ENCODE results near the gene NAP1L4. TPM values are rescaled to one million over a fixed set of nuclear protein-coding genes. Genes with fewer than 3 reads are reported as not detected.

The NAP1L4 gene
- total RNA-seq (2012; rRNA removed), result 71.5 and 80.8 TPM in 2 replicates
- polyA plus RNA-seq (2012; rRNA removed), result 57.3 and 80.7 TPM in 2 replicates
- 50.3 and 75.4 TPM in 2 replicates for polyA plus RNA-seq (2012; cell fraction: cytosol; rRNA removed)
- polyA plus RNA-seq (2012; cell fraction: nucleus; rRNA removed; ENCODE audit: low replicate concordance), result 71.1 and 101 TPM in 2 replicates
- percentile 90 among the genes with signal in this experiment for Bru-seq, nascent RNA
- BruChase-seq, experiment 1, labeled RNA remaining after a 6-hour chase, result percentile 95 among the genes with signal in this experiment
- BruChase-seq, experiment 2, labeled RNA remaining after a 2-hour chase, result percentile 96 among the genes with signal in this experiment
- long read RNA-seq, transcript NAP1L4-222 (15 exons, 2,479 nt), result major isoform, 71 of 177 reads
- long read RNA-seq, transcript NAP1L4-201 (16 exons, 2,511 nt), result minor isoform, 24 of 177 reads
- long read RNA-seq, partial matches to known transcripts, result 4 of 177 reads
- long read RNA-seq, other reads (novel, unspliced or antisense), result 78 of 177 reads

GRCh38 chr11:2992234-2992996 is at the start of gene NAP1L4:
Gene NAP1L4 (minus strand): TSS chr11:2992329. CDS start chr11:2979220, 13,109 bp downstream.
- Histone ChIP-seq H3K36me3 (ENCODE audit: control insufficient read depth, insufficient read depth, low read length) (no peaks in the 10 kb centered on the region; the same call in 1 of the 2 replicates), H4K20me1 (ENCODE audit: insufficient read depth, low read length) (peaks cover 40% of the 10 kb centered on the region), H3K9me1 (ENCODE audit: insufficient read depth, low read length) (0 out of 2 replicates have a peak, but pooled peaks cover 6% of the 10 kb centered on the region), H3K4me2 (ENCODE audit: low read depth, low read length) (peak within 1 kb of the TSS; percentile 100), H4K5ac (ENCODE audit: low read depth, low read length) (peak within 1 kb of the TSS; percentile 46; the same call in 1 of the 2 replicates), H3K56ac (ENCODE audit: extremely low read depth, insufficient read depth, low read length) (peak within 1 kb of the TSS; percentile 77), H4K8ac (ENCODE audit: low read depth in 2 of 2, low read length in 2 of 2) (peak within 1 kb of the TSS; percentile 42 to 46; a peak in 2 of 4 replicates), H3K4ac (ENCODE audit: low read depth, low read length) (peak within 1 kb of the TSS; percentile 90), H2BK20ac (ENCODE audit: low read depth, low read length) (no peak within 1 kb of the TSS), H2BK5ac (ENCODE audit: low read depth, low read length, poor library complexity, severe bottlenecking) (peak within 1 kb of the TSS; percentile 87), H2AFZ (replicated peaks; ENCODE audit: low read length, poor library complexity) (peak within 1 kb of the TSS; percentile 95), H3K4me1 (ENCODE audit: control insufficient read depth, insufficient read depth, low read length) (peaks cover 10% of the 10 kb centered on the region), H3K27ac (ENCODE audit: insufficient read depth, low read length) (peak within 1 kb of the TSS; percentile 92), H2AK9ac (replicated peaks; ENCODE audit: low read depth, low read length, poor library complexity) (peak within 1 kb of the TSS; percentile 98), H2AK5ac (ENCODE audit: low read depth, low read length) (peak within 1 kb of the TSS; percentile 94), H3K14ac (replicated peaks; ENCODE audit: low read depth, low read length) (peak within 1 kb of the TSS; percentile 64), H3K79me1 (ENCODE audit: low read depth in 1 of 2, low read length in 2 of 2) (peaks cover 0 to 18% of the 10 kb centered on the region in 2 experiments; a peak in 2 of 4 replicates), H4K91ac (ENCODE audit: insufficient read depth, low read depth, low read length) (peak within 1 kb of the TSS; percentile 83; the same call in 1 of the 2 replicates), H3K9me3 (ENCODE audit: control insufficient read depth, insufficient read depth, low read length) (no peaks in the 10 kb centered on the region), H3K27me3 (ENCODE audit: control insufficient read depth, insufficient read depth, low read length) (no peaks in the 10 kb centered on the region), H3K4me3 (ENCODE audit: insufficient read depth, low read depth, low read length) (peak within 1 kb of the TSS; percentile 92), H3K9ac (ENCODE audit: low read depth, low read length) (peak within 1 kb of the TSS; percentile 98), H3K18ac (ENCODE audit: low read depth, low read length) (0 out of 2 replicates have a peak within 1 kb of the TSS, but pooled peaks have one; percentile 6), H3K23ac (ENCODE audit: low read depth, low read length) (peak within 1 kb of the TSS; percentile 99), H2BK120ac (ENCODE audit: low read depth, low read length) (0 out of 2 replicates have a peak within 1 kb of the TSS, but pooled peaks have one; percentile 5), H2BK15ac (ENCODE audit: low read depth, low read length) (no peak within 1 kb of the TSS)
- ChIA-PET POLR2A (ENCODE audit: unreplicated experiment) (interaction anchor here (0.6 kb wide), 1 partner anchor 64 kb away, joined by 3 read pairs; the partner anchor contains the start of gene PHLDA2), CTCF (no interaction called here)
- dilution Hi-C loops (cut with HindIII; ENCODE audit: low sequenced_read_pairs, unreplicated experiment) (no loop called here), intact Hi-C loops (cut with micrococcal nuclease) (loop anchor here (5.0 kb wide), 2 partner anchors 100 to 460 kb away; no protein-coding TSS in a partner anchor), in situ Hi-C loops (cut with MboI; ENCODE audit: low sequenced_read_pairs) (no loop called here)
- BruUV-seq (replicated peaks), result no TSS peak
- ATAC-seq (ENCODE audit: low read depth) (peak; percentile 91), DNase-seq (peak; percentile 95)
- WGBS, 2 experiments (ENCODE audit: extremely low coverage in 2 of 2, insufficient read length in 1 of 2), result 0% methylated on average over 38 of the region's 77 CpGs; no CpG with 5 or more reads in 1 of the 2 experiments
- TF ChIP-seq FOS (IDR thresholded peaks at IDR 0.05; ENCODE audit: low read depth, low read length) (peak; percentile 27; the same call in 1 of the 2 replicates), MXI1 (IDR thresholded peaks at IDR 0.05; ENCODE audit: borderline replicate concordance, low read depth, low read length) (peak; percentile 100), NFE2L2 (IDR thresholded peaks at IDR 0.05; ENCODE audit: low read depth, low read length) (no peak), ELK1 (IDR thresholded peaks at IDR 0.05; ENCODE audit: borderline replicate concordance, low read depth, low read length) (no peak), RFX5 (IDR thresholded peaks at IDR 0.05; ENCODE audit: low read depth, low read length) (no peak), RCOR1 (IDR thresholded peaks at IDR 0.05; ENCODE audit: insufficient replicate concordance, low read length) (no peak), CHD1 (IDR thresholded peaks at IDR 0.05; ENCODE audit: low read depth, low read length) (no peak), RAD21 (IDR thresholded peaks at IDR 0.05; ENCODE audit: low read length) (no peak), MAZ (IDR thresholded peaks at IDR 0.05; ENCODE audit: borderline replicate concordance, low read depth, low read length) (no peak), MAFK (IDR thresholded peaks at IDR 0.05; ENCODE audit: low read depth, low read length) (no peak), CEBPB (IDR thresholded peaks at IDR 0.05; ENCODE audit: low read depth, low read length) (no peak)
- TF ChIP-seq, protein P1, sequence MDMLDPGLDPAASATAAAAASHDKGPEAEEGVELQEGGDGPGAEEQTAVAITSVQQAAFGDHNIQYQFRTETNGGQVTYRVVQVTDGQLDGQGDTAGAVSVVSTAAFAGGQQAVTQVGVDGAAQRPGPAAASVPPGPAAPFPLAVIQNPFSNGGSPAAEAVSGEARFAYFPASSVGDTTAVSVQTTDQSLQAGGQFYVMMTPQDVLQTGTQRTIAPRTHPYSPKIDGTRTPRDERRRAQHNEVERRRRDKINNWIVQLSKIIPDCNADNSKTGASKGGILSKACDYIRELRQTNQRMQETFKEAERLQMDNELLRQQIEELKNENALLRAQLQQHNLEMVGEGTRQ (IDR thresholded peaks at IDR 0.05; ENCODE audit: low read depth, low read length), result no peak

Measured in IMR-90 (cell line).